Measurements from ENCODE around the gene LRRC31.

LRRC31 gene

GRCh38 chr3:169847896-169848295 is 21.8 kb downstream of the LRRC31 start:
- no peak for TF ChIP-seq CTCF (IDR thresholded peaks at IDR 0.05; ENCODE audit: low read depth, low read length)
- no peak for DNase-seq (ENCODE audit: extremely low read depth, low read depth)

GRCh38 chr3:169846458-169847193 is 23.1 kb downstream of the LRRC31 start:
- TF ChIP-seq CTCF (IDR thresholded peaks at IDR 0.05; ENCODE audit: low read depth, low read length): no peak
- no peak for DNase-seq (ENCODE audit: extremely low read depth, low read depth)

GRCh38 chr3:169842960-169843359 is 26.8 kb downstream of the LRRC31 start:
- DNase-seq (ENCODE audit: extremely low read depth, low read depth): no peak
- TF ChIP-seq CTCF (IDR thresholded peaks at IDR 0.05; ENCODE audit: low read depth, low read length): no peak

GRCh38 chr3:169841171-169841570 is 28.6 kb downstream of the LRRC31 start:
- no peak for DNase-seq (ENCODE audit: extremely low read depth, low read depth)
- no peak for TF ChIP-seq CTCF (IDR thresholded peaks at IDR 0.05; ENCODE audit: low read depth, low read length)

GRCh38 chr3:169838511-169839030 is 31.2 kb downstream of the LRRC31 start:
- TF ChIP-seq CTCF (IDR thresholded peaks at IDR 0.05; ENCODE audit: low read depth, low read length): no peak
- no peak for DNase-seq (ENCODE audit: extremely low read depth, low read depth)

- DNase-seq (ENCODE audit: extremely low read depth, low read depth): no peak
- no peak for TF ChIP-seq CTCF (IDR thresholded peaks at IDR 0.05; ENCODE audit: low read depth, low read length)
Observed at GRCh38 chr3:169836942-169837275, 32.8 kb downstream of the LRRC31 start.

GRCh38 chr3:169836078-169836941 is 33.4 kb downstream of the LRRC31 start:
- no peak for TF ChIP-seq CTCF (IDR thresholded peaks at IDR 0.05; ENCODE audit: low read depth, low read length)
- DNase-seq (ENCODE audit: extremely low read depth, low read depth): no peak

Data from AG09319 (cell line).